Activated T-helper 1 cell treated with anti-CD3 and anti-CD28 coated beads, Interleukin-2, amount 50 U/mL, for 16 hours (primary cell): ENCODE data around the gene FRMPD1.
"Not testable (repeated sequence)": the region's sequence is repeated elsewhere in the genome, so short reads cannot be mapped to it uniquely, and the experiment has no call there.

ENCODE experiments used
- DNase-seq, 2 donors: peaks; one replicate each; pipeline ENCODE4 v3.0.0-alpha.2; 2020; ENCODE audit warnings: low read depth in 1 of 2, low spot score in 1 of 2

FRMPD1 gene

DNA sequence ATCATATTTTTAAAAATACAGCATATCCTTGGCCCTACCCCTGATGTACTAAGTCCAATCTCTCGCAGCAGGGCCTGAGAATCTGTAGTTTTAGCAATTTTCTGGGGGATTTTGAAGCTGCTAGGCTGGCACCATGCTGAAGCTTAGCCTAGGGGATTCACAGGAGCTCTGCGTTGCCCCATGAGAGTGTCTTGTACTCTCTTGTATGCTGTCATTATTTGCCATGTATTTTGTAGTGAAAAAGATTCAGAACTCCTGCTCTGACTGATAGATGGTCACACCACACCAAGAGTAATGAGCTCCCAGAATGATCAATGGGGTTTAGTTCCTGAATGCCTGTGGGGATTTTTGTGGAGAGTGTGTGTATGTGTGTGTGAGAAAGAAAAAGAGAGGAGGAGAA is 82.2 kb downstream of the FRMPD1 start:
- no peak for DNase-seq

DNA sequence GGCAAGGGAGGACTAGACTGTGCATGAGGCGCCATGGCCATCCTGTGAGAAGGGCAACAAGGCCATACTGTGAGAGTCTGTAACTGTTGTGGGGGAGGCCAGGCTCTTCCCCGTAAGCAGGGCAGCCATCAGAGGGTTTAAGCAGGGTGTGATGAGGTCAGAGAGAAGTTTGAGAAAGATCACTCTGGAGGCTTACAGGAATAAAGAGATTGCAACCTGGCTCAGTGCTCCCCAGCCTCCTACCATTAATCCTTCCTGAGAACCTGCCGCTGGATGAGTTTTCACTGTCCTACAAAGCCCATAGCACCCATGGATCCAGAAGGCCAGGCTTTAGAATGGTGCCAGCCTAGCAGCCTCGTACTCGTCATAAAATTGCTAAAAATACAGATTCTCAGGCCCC is 88.5 kb downstream of the FRMPD1 start:
- no peak for DNase-seq

DNA sequence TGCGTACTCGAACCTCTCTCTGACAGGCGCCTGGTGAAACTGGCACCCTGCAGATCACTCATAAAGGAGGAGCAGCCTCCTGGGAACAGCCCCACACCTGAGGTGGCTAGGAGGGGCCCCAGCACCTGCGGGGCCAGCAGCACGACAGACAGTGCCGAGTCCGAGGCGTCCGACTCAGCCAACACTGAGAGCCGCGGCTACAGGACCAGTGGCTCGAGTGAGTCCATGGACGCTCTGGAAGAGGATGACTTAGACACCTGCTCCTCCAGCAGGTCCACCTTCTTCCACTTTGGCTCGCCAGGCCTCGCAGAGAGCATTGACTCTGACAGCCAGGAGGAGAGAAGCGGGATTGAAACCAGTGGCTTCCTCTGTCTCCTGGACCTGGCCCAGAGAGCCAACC is 89.4 kb downstream of the FRMPD1 start:
- DNase-seq = no peak

DNA sequence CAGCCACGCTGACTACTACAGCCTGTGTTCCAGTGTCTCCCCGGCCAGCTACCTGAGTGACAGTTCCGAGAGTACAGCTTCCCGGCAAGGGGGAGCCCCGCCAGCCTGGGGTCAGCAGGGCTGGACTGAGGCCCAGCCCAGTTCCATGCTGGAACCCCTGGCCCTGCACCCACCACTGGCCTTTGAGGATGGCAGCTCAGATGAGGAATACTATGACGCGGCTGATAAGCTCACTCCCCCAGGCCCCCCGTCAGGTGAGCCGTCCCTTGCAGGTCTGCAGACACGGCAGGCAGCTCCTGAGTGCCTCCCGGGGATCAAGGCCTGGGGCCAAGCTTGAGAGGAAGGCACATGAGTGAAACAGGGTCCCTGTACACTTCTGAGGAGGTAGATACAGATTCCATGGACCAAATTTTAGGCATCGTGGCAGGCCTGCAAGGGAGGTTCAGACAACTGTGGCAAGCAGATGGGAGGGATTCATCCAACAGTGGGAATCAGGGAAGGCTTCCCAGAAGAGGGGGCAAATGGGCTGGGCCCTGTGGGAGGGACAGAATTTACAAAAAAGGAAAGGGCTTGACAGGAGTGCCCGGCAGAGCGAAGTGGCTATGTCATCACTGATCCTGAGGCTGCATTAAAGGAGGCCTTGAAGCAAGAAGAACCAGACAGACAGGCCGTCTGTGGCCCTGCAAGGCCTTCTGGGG is 90.0 kb downstream of the FRMPD1 start:
- DNase-seq = no peak

DNA sequence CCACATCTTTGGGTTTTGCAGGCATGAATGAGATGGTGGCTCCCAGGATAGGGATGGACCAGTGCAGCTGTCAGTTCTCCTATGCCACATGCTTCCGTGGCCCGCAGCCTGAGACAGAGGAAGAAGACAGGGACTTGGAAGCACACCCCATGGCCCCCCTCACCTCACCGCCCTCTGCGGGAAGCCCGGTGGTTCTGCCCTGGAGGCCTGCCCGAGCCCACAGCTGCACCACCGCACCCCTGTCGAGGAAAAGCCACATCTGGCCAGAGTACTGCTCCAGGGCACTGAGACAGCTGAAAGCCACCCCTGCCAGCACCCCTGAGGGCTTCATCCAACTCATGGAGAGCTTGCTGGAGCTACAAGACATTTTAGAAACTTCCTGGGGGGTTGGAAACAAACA is 95.2 kb downstream of the FRMPD1 start:
- no peak for DNase-seq

DNA sequence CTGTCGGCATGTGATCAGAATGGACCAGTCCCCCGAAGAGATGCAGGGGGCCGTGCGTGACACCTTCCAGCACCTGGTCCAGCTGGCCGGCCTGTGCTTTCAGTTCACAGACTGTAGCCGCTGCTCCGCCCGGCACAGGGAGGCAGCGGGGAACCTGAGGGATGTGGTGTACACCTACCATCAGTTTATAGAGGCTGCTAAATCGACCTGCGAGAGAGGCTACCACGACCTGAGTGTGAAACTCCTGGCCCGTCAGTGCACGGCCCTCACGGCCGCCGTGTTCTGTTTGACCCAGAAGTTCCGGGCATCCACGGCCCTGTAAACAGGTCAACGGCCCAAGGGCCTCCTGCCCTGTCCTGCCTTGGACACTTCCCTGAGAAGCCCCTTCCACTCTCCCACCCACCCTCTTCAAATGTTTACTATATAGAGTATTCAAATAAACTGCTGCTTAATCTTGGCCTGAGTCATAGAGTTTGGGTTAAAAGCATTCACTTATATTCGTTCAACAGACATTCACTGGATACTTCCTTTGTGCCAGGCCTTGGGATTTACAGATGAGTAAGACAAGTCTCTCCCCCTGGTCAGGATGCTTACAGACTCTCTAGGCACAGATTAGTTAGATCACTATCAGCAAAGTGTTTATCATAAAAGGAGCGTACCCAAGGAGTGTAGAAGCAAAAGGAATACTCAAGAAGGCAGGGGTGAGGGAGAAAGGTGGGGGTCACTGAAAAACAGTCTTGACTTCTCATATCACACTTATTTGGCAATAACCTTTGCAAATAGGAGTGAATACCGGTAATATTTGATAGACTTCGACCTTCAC is 95.9 kb downstream of the FRMPD1 start:
- DNase-seq = no peak

DNA sequence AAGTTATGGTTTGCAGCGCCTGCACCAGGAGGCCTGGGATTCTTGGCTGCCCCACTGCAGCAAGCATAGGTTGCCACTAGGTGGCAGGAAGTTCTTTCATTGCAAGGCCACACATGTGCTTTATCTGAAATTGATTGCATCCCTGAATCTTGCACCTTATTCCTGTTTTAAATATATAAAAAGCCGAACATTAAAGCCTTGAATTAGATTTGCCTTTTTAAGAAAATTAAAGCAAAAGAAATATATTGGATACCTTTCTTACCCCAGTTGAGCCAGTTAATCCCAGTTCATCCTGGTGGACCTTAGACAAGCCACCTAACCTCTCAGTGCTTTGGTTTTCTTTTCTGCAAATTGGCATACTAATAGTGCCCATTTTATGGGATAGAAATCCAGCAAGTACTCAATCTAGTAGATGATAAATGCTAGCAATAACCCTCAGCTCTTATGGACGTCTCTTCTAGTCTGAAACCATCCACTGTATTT is 96.6 kb downstream of the FRMPD1 start:
- DNase-seq = peak; percentile 15 to 17

DNA sequence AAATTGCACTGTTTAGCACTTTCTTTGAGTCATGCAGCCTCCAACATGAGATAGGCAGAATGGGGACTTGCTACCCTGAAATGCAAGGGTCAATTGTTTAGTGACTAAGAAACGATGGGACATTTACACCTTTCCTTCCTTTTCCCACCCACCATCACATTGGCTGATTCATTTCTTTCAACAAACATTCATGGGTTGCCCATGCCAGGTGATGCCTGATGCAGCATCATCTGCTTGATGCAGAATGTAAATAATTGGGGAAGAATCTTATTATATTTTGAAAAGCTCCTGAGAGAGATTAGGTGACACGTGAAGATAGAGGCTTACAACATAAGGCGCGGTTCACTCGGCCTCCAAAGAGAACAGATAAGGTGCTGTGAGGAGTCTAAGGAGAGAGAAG is 98.4 kb downstream of the FRMPD1 start:
- no peak for DNase-seq

DNA sequence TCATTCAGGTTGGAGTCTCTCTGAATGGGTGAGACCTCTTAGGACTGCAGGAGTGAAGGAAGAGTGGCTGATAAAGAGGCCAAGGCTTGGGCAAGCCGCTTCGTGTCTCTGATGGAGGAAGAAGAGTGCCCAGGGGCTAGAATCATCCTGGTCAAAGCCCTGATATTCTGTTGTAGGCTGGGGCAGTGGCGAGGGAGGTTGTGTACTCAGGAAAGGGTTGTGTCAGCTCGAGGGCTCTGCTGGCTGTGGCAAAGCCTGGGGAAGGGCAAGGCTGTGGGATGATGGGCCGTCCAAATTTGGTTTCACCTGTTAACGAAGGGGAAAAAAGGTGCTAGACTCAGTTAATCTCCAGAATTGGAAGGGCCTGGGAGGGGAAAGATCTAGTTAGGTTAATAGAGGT is 100.4 kb downstream of the FRMPD1 start:
- DNase-seq = no peak

DNA sequence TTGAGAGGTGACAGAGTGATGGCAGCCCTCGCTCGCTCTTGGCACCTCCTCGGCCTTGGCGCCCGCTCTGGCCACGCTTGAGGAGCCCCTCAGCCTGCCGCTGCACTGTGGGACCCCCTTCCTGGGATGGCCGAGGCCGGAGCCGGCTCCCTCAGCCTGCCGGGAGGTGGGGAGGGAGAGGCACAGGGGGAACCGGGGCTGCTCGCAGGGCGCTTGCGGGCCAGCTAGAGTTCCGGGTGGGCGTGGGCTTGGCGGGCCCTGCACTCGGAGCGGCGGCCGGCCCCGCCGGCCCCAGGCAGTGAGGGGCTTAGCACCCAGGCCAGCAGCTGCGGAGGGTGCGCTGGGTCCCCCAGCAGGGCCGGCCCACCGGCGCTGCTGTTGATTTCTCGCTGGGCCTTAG is 101.0 kb downstream of the FRMPD1 start:
- DNase-seq = not testable (repeated sequence)

DNA sequence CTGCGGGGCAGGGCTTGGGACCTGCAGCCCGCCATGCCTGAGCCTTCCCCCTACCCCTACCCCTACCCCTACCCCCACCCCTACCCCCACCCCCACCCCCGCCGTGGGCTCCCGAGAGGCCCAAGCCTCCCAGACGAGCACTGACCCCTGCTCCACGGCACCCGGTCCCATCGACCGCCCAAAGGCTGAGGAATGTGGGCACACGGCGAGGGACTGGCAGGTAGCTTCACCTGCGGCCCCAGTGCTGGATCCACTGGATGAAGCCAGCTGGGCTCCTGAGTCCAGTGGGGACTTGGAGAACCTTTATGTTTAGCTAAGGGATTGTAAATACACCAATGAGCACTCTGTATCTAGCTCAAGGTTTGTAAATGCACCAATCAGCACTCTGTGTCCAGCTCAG is 101.4 kb downstream of the FRMPD1 start:
- not testable (repeated sequence) for DNase-seq

DNA sequence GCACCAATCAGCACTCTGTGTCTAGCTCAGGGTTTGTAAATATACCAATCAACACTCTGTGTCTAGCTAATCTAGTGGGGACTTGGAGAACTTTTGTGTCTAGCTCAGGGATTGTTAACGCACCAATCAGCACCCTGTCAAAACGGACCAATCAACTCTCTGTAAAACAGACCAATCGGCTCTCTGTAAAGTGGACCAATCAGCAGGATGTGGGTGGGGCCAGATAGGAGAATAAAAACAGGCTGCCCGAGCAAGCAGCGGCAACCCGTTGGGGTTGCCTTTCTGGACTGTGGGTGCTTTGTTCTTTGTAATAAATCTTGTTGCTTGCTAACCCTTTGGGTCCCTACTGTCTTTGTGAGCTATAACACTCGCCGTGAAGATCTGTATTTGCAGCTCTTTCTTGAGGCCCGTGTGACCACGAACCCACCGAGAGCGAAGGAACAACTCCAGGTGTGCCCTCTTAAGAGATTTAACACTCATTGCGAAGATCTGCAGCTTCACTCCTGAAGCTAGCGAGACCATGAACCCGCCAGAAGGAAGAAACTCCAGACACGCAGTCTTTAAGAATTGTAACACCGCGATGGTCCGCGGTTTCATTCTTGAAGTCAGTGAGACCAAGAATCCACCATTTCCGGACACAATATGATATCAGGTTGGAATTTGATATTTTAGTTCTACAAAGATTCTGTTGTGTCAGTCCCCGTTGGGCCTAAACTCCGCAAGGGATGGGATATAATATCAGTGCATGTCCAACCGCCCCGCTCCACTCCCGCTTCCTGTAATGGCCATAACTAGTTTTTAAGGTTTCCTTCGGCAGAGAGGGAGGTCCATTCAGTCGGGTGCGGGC is 102.1 kb downstream of the FRMPD1 start:
- no peak for DNase-seq

DNA sequence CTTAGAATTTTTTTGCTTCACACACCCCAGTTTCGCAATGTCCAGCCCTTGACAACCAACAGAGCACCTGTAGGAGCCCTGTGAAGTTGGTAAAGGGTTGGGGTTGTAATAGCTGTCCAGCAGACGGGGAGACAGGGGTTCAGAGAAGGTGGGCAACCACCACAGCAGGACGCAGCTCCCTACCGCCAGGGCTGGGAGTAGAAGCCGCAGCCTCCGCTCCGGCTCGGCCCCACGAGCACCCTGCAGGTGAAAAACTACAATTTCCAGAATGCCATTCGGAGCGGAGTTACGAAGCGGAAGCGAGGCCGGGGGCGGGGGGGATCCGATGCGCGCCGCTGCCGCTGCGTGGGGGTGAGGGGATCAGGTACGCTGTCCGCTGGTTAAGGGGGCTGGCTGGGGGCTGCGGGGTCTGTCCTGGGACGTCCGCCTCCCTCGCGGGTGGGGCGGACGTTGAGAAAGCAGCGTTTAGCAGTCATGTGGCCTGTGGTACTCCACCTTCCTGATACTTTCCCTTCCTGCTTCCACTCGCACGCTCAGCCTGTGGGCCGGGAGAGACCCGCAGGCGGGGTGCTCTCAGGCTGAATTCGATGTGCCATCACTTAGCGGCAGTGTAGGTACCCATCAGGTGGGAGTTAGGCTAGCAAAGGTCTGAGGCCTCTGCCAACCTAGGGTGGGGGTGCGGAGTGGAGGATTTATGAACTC is 102.9 kb downstream of the FRMPD1 start, which contains the start of gene TRMT10B:
Gene TRMT10B, plus strand, starts transcription at position 317 of the 702 bp plus-strand sequence. CDS start 8,127 bp downstream, outside the sequence.
- DNase-seq = peak; percentile 37 to 55

DNA sequence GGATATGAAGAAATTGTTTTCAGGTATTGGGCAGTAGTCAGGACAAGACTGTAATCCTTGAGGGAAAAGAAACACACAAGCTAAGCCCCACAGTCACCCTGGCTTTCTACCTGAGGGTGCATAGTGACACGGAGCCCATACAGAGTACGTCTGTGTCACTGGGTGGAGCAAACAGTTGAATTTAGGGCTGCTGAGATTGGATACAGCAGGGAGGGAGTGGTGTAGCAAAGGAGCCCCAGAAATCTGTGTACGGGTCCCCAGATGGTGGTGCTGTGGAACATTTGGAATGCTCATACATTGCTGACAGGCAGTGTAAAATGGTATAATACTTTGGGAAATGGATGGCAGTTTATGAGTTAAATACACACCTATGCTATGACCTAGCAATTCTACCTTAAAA is 108.0 kb downstream of the FRMPD1 start:
- DNase-seq = no peak

DNA sequence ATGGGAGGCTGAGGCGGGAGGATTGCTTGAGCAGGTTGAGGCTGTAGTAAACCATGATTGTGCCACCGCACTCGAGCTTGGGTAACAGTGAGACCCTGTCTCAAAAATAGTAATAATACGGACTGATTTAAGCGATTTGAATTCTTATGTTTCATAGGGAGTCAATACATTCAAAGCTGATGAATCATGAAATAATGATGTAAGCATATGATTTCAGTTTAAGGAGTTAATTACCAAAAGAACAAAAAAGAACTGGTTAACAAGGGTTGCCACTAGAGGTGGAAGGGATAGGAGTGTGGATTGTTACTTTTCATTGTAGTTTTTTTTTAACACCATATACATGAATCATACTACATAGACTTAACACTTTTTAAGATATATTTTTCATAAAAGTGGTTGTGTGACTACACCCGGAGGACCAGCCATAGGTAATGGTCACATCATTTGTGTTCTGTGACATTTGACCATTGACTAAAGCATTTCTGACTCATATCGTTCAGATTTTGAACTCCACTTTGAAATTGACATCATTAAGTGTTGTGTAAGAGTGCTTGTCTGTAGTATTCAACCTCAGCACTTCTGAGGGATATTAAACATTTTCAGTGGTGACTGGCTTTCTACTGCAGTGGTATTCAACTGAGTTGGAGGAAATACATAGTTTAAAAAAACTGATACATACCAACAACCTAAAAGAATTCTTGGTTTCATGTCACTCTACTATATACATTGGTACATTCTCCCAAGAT is 109.8 kb downstream of the FRMPD1 start:
- DNase-seq = no peak

DNA sequence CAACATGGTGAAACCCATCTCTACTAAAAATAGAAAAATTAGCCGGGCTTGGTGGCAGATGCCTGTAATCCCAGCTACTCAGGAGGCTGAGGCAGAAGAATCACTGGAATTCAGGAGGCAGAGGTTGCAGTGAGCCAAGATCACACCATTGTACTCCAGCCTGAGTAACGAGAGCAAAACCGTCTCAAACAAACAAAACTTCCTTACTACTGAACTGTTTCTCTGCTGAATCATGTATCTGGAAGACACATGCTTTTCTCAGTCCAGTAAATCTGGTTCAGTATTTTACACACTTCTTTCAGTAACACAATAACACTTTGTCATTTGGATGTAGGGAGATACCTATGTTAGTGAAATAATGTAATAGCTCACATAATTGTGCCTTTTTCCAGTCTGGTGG is 110.8 kb downstream of the FRMPD1 start:
- no peak for DNase-seq

DNA sequence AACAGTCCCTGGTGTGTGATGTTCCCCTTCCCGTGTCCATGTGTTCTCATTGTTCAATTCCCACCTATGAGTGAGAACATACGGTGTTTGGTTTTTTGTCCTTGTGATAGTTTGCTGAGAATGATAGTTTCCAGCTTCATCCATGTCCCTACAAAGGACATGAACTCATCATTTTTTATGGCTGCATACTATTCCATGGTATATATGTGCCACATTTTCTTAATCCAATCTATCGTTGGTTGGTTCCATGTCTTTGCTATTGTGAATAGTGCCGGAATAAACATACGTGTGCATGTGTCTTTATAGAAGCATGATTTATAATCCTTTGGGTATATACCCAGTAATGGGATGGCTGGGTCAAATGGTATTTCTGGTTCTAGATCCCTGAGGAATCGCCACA is 114.5 kb downstream of the FRMPD1 start:
- DNase-seq = not testable (repeated sequence)

DNA sequence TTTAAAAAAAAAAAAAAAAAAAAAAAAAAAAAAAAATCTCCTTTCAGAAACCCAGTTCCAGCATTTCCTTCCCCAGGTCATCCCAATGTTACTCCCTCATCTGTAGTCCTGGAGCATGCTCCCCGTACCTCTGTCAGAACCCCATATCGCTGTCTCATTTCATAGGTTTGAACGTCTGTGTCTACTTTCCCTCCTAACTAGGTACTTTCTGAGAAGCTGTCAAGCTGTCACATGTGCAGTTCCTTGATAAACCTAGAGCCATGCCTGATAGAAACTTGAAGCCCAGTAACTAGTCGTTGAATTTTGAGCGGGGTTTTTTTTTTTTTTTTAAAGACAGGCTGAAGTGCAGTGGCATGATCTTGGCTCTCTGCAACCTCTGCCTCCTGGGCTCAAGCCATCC is 118.6 kb downstream of the FRMPD1 start:
- DNase-seq = no peak

DNA sequence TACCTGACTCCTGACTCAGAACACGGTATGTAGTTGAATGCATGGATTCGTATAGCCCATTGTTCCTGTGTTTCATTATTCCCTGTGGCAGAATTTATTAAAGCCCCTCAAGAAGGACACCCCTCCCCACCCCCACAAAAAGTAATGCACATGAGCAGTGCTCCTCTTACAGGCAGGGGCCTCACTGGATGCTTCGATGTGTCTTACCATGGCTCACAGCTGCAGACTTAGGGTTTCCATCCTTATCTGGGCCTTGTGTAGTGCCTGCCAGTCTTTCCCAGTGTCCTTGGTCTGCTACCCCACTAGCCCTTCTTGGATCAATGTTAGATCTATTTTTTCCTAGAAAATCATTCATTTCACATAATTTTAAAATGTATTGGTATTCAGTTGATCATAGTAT is 119.2 kb downstream of the FRMPD1 start:
- no peak for DNase-seq
